Lung (tissue), 12 donors: ENCODE data around the gene MTPN. TPM values are rescaled to one million over a fixed set of nuclear protein-coding genes. Genes with fewer than 3 reads are reported as not detected.

Experiments used
- ATAC-seq: fragments of 200-7000 bp; cut with Tn5 transposase; one replicate; pipeline ENCODE4 v1.9.1; 2020; ENCODE audit warnings: moderate number of reproducible peaks; ENCODE audit not compliant: insufficient read depth, low FRiP score
- DNase-seq, 3 donors: peaks; one replicate each; pipeline ENCODE4 v3.0.0-alpha.2; 2013 to 2017
- H3K27ac ChIP-seq, 2 donors: one replicate each; pipeline ENCODE4 v1.5.1; 2013; ENCODE audit warnings: mild to moderate bottlenecking in 2 of 2, moderate library complexity in 2 of 2, control low read depth in 1 of 2, inconsistent platforms in 1 of 2, low read depth in 1 of 2, low read length in 1 of 2
- H3K27me3 ChIP-seq, 3 donors: one replicate each; pipeline ENCODE4 v1.5.1; 2013; ENCODE audit warnings: low read length in 2 of 3; ENCODE audit not compliant: control insufficient read depth in 3 of 3, insufficient read depth in 3 of 3
- H3K36me3 ChIP-seq, 4 donors: one replicate each; pipeline ENCODE4 v1.5.1; 2013; ENCODE audit warnings: low read length in 4 of 4, mild to moderate bottlenecking in 1 of 4, moderate library complexity in 1 of 4; ENCODE audit not compliant: control insufficient read depth in 4 of 4, insufficient read depth in 4 of 4
- H3K4me1 ChIP-seq, 5 donors: one replicate each; pipeline ENCODE4 v1.5.1; 2013; ENCODE audit warnings: low read length in 5 of 5, mild to moderate bottlenecking in 2 of 5, moderate library complexity in 1 of 5; ENCODE audit not compliant: control insufficient read depth in 5 of 5, insufficient read depth in 5 of 5
- H3K4me3 ChIP-seq: one replicate; pipeline ENCODE4 v1.5.1; 2013; ENCODE audit warnings: mild to moderate bottlenecking, control low read depth, moderate library complexity
- H3K9ac ChIP-seq, 2 donors: one replicate each; pipeline ENCODE4 v1.5.1; 2013; ENCODE audit warnings: low read length in 2 of 2, control low read depth in 1 of 2; ENCODE audit not compliant: insufficient read depth in 1 of 2
- H3K9me3 ChIP-seq, 4 donors: one replicate each; pipeline ENCODE4 v1.5.1; 2013; ENCODE audit warnings: low read length in 3 of 4, mild to moderate bottlenecking in 1 of 4, moderate library complexity in 1 of 4; ENCODE audit not compliant: control insufficient read depth in 4 of 4, insufficient read depth in 3 of 4
- CTCF ChIP-seq: IDR thresholded peaks from 2 replicates; pipeline ENCODE4 v1.5.1; 2012; ENCODE audit warnings: mild to moderate bottlenecking; ENCODE audit errors: control extremely low read depth, extremely low read depth
- WGBS, 2 donors: extraction: QIAGEN DNeasy Blood & Tissue Kit; methylation state at CpG; one replicate each; pipeline ENCODE4 v1.1.7; 2013; 5-methylcytosine and 5-hydroxymethylcytosine counted together
- polyA plus RNA-seq, 2 donors: library from polyadenylated mRNA; stranded (reverse); fragments of 200-250 nt; gene quantifications; one replicate each; pipeline ENCODE4 v1.2.1, GENCODE V29; 2013
- total RNA-seq, 2 donors: library from RNA; depleted of rRNA in 1 of 2; stranded (reverse); fragments of >200 nt in 1 of 2; gene quantifications; one replicate each; pipeline ENCODE4 v1.2.1, GENCODE V29; 2014 to 2021
- donor health status: control.
- donor health status: control.
- donor health status: Bipolar disorder and iron deficiency.
- donor health status: healthy.
- donor health status: DM: yes; HTN: yes; CAD: no.

MTPN gene
- total and polyA plus RNA-seq, 4 donors = 32.9 to 116 (median 105) TPM

GRCh38 chr7:135976312-135977006 is 700 bp downstream of the MTPN start:
- peak overlapping the region; percentile 63 to 67 for H3K9ac ChIP-seq
- peaks cover 0 to 4% (median 0%) of the 10 kb centered on the region in 4 donors for H3K36me3 ChIP-seq
- H3K4me3 ChIP-seq = peak overlapping the region; percentile 79
- H3K27ac ChIP-seq = peak overlapping the region; percentile 84 to 89
- H3K9me3 ChIP-seq = no peaks in the 10 kb centered on the region
- DNase-seq (peak in 1 of 3 donors; percentile 5), ATAC-seq (peak; percentile 2)
- 2 to 3% methylated on average over 13 of the region's 13 CpGs for WGBS, 2 donors
- H3K4me1 ChIP-seq = peaks cover 2 to 20% (median 11%) of the 10 kb centered on the region in 5 donors
- no peaks in the 10 kb centered on the region for H3K27me3 ChIP-seq
- TF ChIP-seq CTCF = no peak

- H3K36me3 ChIP-seq = peaks cover 0 to 4% (median 0%) of the 10 kb centered on the region in 4 donors
- WGBS, 2 donors = 63 to 73% methylated on average over 2 of the region's 2 CpGs
- no peaks in the 10 kb centered on the region for H3K27me3 ChIP-seq
- no peak for TF ChIP-seq CTCF
- no peak overlapping the region for H3K4me3 ChIP-seq
- H3K4me1 ChIP-seq = peaks cover 2 to 22% (median 11%) of the 10 kb centered on the region in 5 donors
- no peak for DNase-seq
- no peaks in the 10 kb centered on the region for H3K9me3 ChIP-seq
- no peak overlapping the region for H3K27ac ChIP-seq
- H3K9ac ChIP-seq = no peak overlapping the region
- ATAC-seq = no peak
Observed at GRCh38 chr7:135975166-135975565, 2.0 kb downstream of the MTPN start.

GRCh38 chr7:135974667-135975066 is 2.5 kb downstream of the MTPN start:
- Histone ChIP-seq H3K9ac (no peak overlapping the region), H3K36me3 (peaks cover 0 to 4% (median 1%) of the 10 kb centered on the region in 4 donors), H3K9me3 (no peaks in the 10 kb centered on the region), H3K27ac (no peak overlapping the region), H3K4me1 (peaks cover 2 to 22% (median 11%) of the 10 kb centered on the region in 5 donors), H3K27me3 (no peaks in the 10 kb centered on the region), H3K4me3 (no peak overlapping the region)
- no peak for ATAC-seq
- no peak for TF ChIP-seq CTCF
- WGBS, 2 donors = 46 to 66% methylated on average over 1 of the region's 1 CpG
- no peak for DNase-seq

- no peak for DNase-seq
- H3K4me1 ChIP-seq = peaks cover 2 to 32% (median 9%) of the 10 kb centered on the region in 5 donors
- no peak for TF ChIP-seq CTCF
- H3K9ac ChIP-seq = no peak overlapping the region
- peaks cover 0 to 8% (median 2%) of the 10 kb centered on the region in 4 donors for H3K36me3 ChIP-seq
- no peak for ATAC-seq
- no peak overlapping the region for H3K4me3 ChIP-seq
- H3K27me3 ChIP-seq = no peaks in the 10 kb centered on the region
- H3K9me3 ChIP-seq = no peaks in the 10 kb centered on the region
- no peak overlapping the region for H3K27ac ChIP-seq
Observed at GRCh38 chr7:135971366-135971725, 5.8 kb downstream of the MTPN start.
